Neural progenitor cell (in vitro differentiated cells): ENCODE measurements around the gene MT1B.
"Not testable (repeated sequence)": the region's sequence is repeated elsewhere in the genome, so short reads cannot be mapped to it uniquely, and the experiment has no call there.

Experiments
- EZH2 ChIP-seq: fragments of 200-600 bp; sonication (generic); IDR thresholded peaks from 2 replicates; pipeline ENCODE4 v1.6.1; 2017; ENCODE audit warnings: antibody characterized with exemption, mild to moderate bottlenecking, moderate library complexity
- EZH2phosphoT487 ChIP-seq: fragments of 200-600 bp; sonication (generic); IDR thresholded peaks from 2 replicates; pipeline ENCODE4 v1.6.1; 2017; ENCODE audit warnings: antibody characterized with exemption
- TF ChIP-seq, protein P1 (sequence below): fragments of 200-600 bp; sonication (generic); IDR thresholded peaks from 2 replicates; pipeline ENCODE4 v1.5.1; 2017; ENCODE audit warnings: antibody characterized with exemption, mild to moderate bottlenecking

DNA sequence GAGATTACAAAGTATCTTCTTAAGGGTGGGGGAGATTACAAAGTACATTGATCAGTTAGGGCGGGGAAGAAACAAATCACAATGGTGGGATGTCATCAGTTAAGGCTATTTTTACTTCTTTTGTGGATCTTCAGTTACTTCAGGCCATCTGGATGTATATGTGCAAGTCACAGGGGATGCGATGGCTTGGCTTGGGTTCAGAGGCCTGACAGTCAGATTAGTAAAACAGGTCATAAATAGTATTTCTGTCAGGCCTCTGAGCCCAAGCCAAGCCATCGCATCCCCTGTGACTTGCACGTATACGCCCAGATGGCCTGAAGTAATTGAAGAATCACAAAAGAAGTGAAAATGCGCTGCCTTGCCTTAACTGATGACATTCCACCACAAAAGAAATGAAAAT, 22.9 kb downstream of the MT1B start:
- TF ChIP-seq, protein P1, sequence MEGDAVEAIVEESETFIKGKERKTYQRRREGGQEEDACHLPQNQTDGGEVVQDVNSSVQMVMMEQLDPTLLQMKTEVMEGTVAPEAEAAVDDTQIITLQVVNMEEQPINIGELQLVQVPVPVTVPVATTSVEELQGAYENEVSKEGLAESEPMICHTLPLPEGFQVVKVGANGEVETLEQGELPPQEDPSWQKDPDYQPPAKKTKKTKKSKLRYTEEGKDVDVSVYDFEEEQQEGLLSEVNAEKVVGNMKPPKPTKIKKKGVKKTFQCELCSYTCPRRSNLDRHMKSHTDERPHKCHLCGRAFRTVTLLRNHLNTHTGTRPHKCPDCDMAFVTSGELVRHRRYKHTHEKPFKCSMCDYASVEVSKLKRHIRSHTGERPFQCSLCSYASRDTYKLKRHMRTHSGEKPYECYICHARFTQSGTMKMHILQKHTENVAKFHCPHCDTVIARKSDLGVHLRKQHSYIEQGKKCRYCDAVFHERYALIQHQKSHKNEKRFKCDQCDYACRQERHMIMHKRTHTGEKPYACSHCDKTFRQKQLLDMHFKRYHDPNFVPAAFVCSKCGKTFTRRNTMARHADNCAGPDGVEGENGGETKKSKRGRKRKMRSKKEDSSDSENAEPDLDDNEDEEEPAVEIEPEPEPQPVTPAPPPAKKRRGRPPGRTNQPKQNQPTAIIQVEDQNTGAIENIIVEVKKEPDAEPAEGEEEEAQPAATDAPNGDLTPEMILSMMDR = not testable (repeated sequence)
- TF ChIP-seq EZH2, EZH2phosphoT487: not testable (repeated sequence)
